HepG2 (cell line): ENCODE measurements around the gene STPG4. TPM values are rescaled to one million over a fixed set of nuclear protein-coding genes. Genes with fewer than 3 reads are reported as not detected.
A peak's percentile ranks its signal among the peaks of the same experiment; 100 is the strongest.

Source experiments
- ATRX ChIP-seq: sonication (generic); formaldehyde crosslinking; IDR thresholded peaks from 2 replicates; pipeline ENCODE4 v1.4.0; 2020; ENCODE audit warnings: missing genetic modification reagents, borderline replicate concordance
- HBP1 ChIP-seq: IDR thresholded peaks from 2 replicates; pipeline ENCODE4 v1.6.1; 2016; ENCODE audit warnings: low read depth, control low read depth
- PAWR ChIP-seq: sonication (generic); formaldehyde crosslinking; IDR thresholded peaks from 2 replicates; pipeline ENCODE4 v1.4.0; 2020; ENCODE audit warnings: missing genetic modification reagents, mild to moderate bottlenecking, borderline replicate concordance
- PHB2 ChIP-seq: fragments of 450-650 bp; IDR thresholded peaks from 2 replicates; pipeline ENCODE4 v1.6.1; 2018; ENCODE audit not compliant: partially characterized antibody
- PRPF4 ChIP-seq: fragments of 200-400 bp; formaldehyde crosslinking; IDR thresholded peaks from 2 replicates; pipeline ENCODE4 v1.6.1; 2016; ENCODE audit warnings: low read length, low read depth; ENCODE audit not compliant: poor library complexity, severe bottlenecking
- RARG ChIP-seq: sonication (generic); formaldehyde crosslinking; IDR thresholded peaks from 2 replicates; pipeline ENCODE4 v1.4.0; 2020; ENCODE audit warnings: low read depth, mild to moderate bottlenecking, missing genetic modification reagents
- SIX4 ChIP-seq: sonication (generic); formaldehyde crosslinking; IDR thresholded peaks from 2 replicates; pipeline ENCODE4 v1.4.0; 2020; ENCODE audit warnings: missing genetic modification reagents
- TERF1 ChIP-seq: sonication (generic); formaldehyde crosslinking; IDR thresholded peaks from 2 replicates; pipeline ENCODE4 v1.8.0; 2022; ENCODE audit warnings: mild to moderate bottlenecking, missing genetic modification reagents, moderate library complexity
- THAP11 ChIP-seq: IDR thresholded peaks from 2 replicates; pipeline ENCODE4 v1.6.1; 2016; ENCODE audit warnings: missing biosample characterization, missing genetic modification reagents
- YEATS2 ChIP-seq: sonication (generic); formaldehyde crosslinking; IDR thresholded peaks from 2 replicates; pipeline ENCODE4 v1.4.0; 2020; ENCODE audit warnings: missing genetic modification reagents, borderline replicate concordance
- ZBTB4 ChIP-seq: sonication (generic); formaldehyde crosslinking; IDR thresholded peaks from 2 replicates; pipeline ENCODE4 v1.4.0; 2020; ENCODE audit warnings: missing genetic modification reagents, mild to moderate bottlenecking, borderline replicate concordance
- ZBTB8A ChIP-seq: sonication (generic); formaldehyde crosslinking; IDR thresholded peaks from 2 replicates; pipeline ENCODE4 v1.4.0; 2020; ENCODE audit warnings: mild to moderate bottlenecking, low read depth, missing genetic modification reagents, borderline replicate concordance
- ZNF317 ChIP-seq: sonication (generic); formaldehyde crosslinking; IDR thresholded peaks from 2 replicates; pipeline ENCODE4 v1.5.0; 2020; ENCODE audit warnings: mild to moderate bottlenecking, missing genetic modification reagents
- ZNF329 ChIP-seq: sonication (generic); formaldehyde crosslinking; IDR thresholded peaks from 2 replicates; pipeline ENCODE4 v1.9.0; 2021; ENCODE audit warnings: low read depth, mild to moderate bottlenecking, missing genetic modification reagents
- ZNF451 ChIP-seq: sonication (generic); formaldehyde crosslinking; IDR thresholded peaks from 2 replicates; pipeline ENCODE4 v1.5.0; 2020; ENCODE audit warnings: mild to moderate bottlenecking, missing genetic modification reagents
- ZNF563 ChIP-seq: sonication (generic); formaldehyde crosslinking; IDR thresholded peaks from 2 replicates; pipeline ENCODE4 v1.8.0; 2022; ENCODE audit warnings: mild to moderate bottlenecking, moderate library complexity, missing genetic modification reagents
- ZNF569 ChIP-seq: sonication (generic); formaldehyde crosslinking; IDR thresholded peaks from 2 replicates; pipeline ENCODE4 v1.5.0; 2020; ENCODE audit warnings: mild to moderate bottlenecking, missing genetic modification reagents, moderate library complexity, borderline replicate concordance
- ZNF766 ChIP-seq: sonication (generic); formaldehyde crosslinking; IDR thresholded peaks from 2 replicates; pipeline ENCODE4 v1.5.0; 2020; ENCODE audit warnings: missing genetic modification reagents, borderline replicate concordance
- polyA plus RNA-seq, 8 experiments: library from polyadenylated mRNA; depleted of rRNA in 3 of 8; stranded (reverse) in 7 of 8; unstranded in 1 of 8; fragments of >200 nt; fragmentation: Illumina TruSeq in 4 of 8; extraction: Trizol in 4 of 8; gene quantifications; 2 replicates each; pipeline versions ENCODE4 v1.2.1 to v1.2.3, GENCODE V29; 2011 to 2016; ENCODE audit warnings: low read depth in 4 of 8, missing spikeins in 1 of 8, mixed read lengths in 1 of 8; ENCODE audit not compliant: insufficient read depth in 1 of 8
- total RNA-seq, 5 experiments: library from RNA; depleted of rRNA; stranded (reverse); fragments of >200 nt; fragmentation: Illumina TruSeq; extraction: Trizol; gene quantifications; 2 replicates each; pipeline ENCODE4 v1.2.3, GENCODE V29; 2016; ENCODE audit warnings: low read depth in 1 of 5

The STPG4 gene
- total and polyA plus RNA-seq, 2 of the 13 experiments (the other 11 are each of a cell fraction or from before 2014, with no cell fraction given): 0.11 to 0.15 TPM

GRCh38 chr2:47067788-47068407, 87.2 kb downstream of the STPG4 start (continued):
- TF ChIP-seq YEATS2 (no peak), PHB2 (no peak), ZBTB4 (CRISPR knock-in tag) (peak; percentile 96), ZNF451 (peak; percentile 72; the same call in 1 of the 2 replicates), RARG (0 out of 2 replicates have a peak, but pooled peaks have one; percentile 48), ZNF563 (CRISPR knock-in tag) (no peak), ZBTB8A (CRISPR knock-in tag) (no peak), ZNF569 (CRISPR knock-in tag) (no peak), THAP11 (CRISPR knock-in tag) (peak; percentile 36; the same call in 1 of the 2 replicates), PRPF4 (no peak), ATRX (CRISPR knock-in tag) (no peak), ZNF329 (no peak), ZNF317 (no peak), HBP1 (CRISPR knock-in tag) (no peak), ZNF766 (CRISPR knock-in tag) (no peak), PAWR (CRISPR knock-in tag) (no peak), SIX4 (CRISPR knock-in tag) (no peak), TERF1 (no peak)
